Dermis blood vessel endothelial cell (primary cell): ENCODE results near the gene LILRB3. TPM values are rescaled to one million over a fixed set of nuclear protein-coding genes. Genes with fewer than 3 reads are reported as not detected.
A peak's percentile ranks its signal among the peaks of the same experiment; 100 is the strongest.
"Not testable (repeated sequence)": the region's sequence is repeated elsewhere in the genome, so short reads cannot be mapped to it uniquely, and the experiment has no call there.

Source experiments
- DNase-seq: peaks from one replicate; pipeline ENCODE4 v3.0.0; 2010
- total RNA-seq: library from RNA; depleted of rRNA; stranded (reverse); fragments of >200 nt; gene quantifications from 2 replicates; pipeline ENCODE4 v1.2.3, GENCODE V29; 2014

LILRB3 gene
- total RNA-seq, 1 donor from 2014 or later = not detected

GRCh38 chr19:54189145-54189734, 33.6 kb downstream of the LILRB3 start, which contains the start of gene MBOAT7:
Gene MBOAT7, minus strand, starts transcription at chr19:54189580. Its CDS starts 1,072 bp downstream, at chr19:54188508.
- DNase-seq = no peak

DNA sequence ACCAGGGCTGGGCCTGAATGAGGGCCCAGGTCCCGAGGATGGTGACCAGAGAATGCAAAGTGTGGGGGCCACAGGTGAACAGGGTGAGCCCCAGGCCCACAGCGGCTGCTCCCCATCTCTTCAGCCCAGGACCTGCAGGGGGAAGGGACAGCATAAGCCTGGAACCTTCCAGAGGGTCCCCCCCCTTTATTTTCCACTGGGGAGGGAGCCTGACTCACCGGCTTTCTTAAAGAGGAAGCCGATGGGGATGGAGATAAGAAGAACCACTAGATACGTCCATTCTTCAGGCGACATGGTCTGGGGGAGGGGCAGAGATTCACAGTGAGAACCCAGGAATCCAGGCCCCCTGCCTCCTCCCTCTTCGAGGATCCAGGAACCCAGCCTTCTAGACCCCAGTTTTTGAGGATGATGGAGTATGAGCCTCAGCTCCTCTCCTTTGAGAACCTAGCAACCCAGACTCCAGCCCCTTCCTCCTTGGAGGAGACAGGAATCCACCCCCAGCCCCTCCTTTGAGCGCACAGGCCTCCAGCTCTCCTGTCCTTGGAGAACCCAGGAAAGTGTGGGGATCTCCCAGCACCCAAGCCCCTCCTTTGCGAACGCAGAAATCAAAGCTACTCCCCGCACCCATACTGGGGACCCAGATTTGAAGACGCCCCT, 34.5 kb downstream of the LILRB3 start:
- peak; percentile 91 for DNase-seq

GRCh38 chr19:54186934-54187381, 35.8 kb downstream of the LILRB3 start:
- DNase-seq = no peak

DNA sequence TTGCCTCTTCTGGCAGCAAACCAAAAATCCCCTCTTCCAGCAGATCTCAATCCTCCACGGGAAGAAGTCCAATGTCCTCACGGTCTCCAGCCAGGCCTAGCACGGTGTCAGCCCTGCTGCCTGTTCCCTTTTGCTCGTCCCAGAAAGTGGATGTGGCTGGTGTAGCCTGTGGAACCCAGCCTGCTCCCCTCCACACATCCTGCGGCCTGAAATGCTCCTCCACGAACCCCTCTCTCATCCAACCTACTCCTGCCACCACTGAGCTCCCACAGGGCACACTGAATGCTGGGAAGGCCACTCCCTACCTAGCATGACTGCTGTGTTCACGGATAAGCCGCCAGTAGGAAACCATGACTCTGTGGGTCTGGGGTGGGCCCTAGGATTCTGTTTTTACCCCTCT, 36.5 kb downstream of the LILRB3 start:
- no peak for DNase-seq

DNA sequence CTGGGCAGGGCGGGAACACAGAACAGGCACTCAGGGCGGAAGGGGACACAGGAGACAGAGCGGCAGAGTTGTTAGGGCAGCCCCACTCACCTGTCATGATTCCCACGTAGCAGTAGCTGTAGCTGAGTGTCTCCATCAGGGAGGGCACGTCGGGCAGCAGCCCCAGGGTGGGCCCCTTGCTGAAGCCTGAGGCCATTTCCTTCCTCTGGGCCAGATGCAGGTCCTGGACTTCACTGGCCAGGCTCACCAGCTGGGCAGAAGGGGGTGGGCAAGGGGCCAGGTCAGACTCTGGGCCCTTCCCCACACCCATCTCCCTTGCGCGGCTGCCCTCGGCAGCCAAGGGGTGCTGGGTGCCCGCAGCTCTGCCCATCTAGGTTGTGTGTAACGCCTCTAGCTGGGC, 39.4 kb downstream of the LILRB3 start:
- peak; percentile 54 for DNase-seq

DNA sequence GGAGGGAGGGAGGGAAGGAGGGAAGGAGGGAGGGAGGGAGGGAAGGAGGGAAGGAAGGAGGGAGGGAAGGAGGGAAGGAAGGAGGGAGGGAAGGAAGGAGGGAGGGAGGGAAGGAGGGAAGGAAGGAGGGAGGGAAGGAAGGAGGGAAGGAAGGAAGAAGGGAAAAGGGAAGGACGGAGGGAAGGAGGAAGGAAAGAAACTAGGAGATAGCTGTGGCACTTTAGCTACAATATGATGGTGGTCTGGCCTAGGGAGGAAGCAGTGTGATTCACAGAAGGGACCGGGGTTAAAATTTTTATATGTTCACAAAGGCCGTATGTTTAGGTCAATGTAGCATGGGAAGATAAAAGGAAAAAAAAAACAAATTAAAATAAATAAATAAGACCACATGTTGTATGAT, 40.9 kb downstream of the LILRB3 start:
- not testable (repeated sequence) for DNase-seq

- DNase-seq = no peak
These were observed 42.1 kb downstream of the LILRB3 start for GRCh38 chr19:54180691-54181091.

- DNase-seq = peak; percentile 87
These were observed 42.8 kb downstream of the LILRB3 start for GRCh38 chr19:54179921-54180461.

DNA sequence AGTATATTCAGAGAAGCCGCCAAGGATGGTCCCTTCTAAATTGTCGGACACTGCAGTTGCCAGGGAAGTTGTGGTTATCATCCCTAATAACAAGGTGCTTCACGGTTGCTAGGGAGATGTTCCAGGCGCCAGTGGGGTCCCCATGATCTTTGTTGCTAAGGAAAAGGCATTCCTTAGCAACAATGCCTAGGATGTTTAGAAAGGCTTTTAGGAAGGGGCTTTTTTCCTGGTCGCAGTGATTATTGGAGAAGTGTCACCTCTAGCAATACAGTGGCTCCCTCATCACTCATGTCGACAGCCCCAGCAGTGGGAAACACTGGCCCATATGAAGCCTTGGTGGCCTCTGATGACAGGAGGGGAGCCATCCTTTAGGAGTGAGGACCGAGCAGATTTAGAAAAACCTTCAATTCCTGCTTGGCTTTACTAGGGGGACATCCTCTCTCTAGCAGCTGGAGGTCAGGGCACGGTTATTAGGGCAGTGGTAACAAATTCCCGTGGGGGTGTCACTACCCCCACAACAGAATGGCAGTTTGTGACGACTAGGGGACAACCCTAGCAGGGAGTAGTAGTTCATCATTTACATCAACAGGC, 43.5 kb downstream of the LILRB3 start:
- DNase-seq = no peak

DNA sequence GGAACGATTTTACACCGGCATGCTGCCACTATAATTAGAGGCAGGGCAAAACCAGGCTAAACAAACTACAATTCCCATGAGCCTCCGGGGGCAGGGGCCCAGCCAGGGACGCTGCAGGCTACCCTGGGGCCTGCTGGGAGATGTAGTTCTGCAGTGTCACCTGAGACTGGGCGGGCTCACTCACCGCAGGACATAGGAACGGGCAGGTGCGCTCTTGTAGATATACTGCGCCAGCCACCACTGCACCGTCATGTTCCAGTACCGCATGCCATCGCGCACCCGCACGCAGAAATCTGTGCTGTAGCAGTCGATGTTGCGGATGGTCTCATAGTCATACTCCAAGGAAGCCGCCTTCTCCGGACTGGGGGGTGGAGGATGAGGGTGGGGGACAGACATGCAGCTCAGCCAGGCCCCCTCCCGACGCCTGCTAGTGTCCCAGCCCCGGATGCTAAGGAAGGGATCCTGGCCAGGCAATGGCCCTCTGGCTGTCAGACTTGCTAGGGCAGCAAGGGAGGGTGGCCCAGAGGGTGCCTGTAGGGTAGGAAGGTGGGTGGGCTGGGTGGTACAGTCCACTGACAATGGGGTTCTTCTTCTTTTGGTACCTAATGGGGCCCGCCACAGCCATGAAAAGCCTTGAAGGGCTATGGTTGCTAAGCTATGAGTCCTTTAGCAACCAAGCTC, 44.1 kb downstream of the LILRB3 start:
- DNase-seq = no peak

DNA sequence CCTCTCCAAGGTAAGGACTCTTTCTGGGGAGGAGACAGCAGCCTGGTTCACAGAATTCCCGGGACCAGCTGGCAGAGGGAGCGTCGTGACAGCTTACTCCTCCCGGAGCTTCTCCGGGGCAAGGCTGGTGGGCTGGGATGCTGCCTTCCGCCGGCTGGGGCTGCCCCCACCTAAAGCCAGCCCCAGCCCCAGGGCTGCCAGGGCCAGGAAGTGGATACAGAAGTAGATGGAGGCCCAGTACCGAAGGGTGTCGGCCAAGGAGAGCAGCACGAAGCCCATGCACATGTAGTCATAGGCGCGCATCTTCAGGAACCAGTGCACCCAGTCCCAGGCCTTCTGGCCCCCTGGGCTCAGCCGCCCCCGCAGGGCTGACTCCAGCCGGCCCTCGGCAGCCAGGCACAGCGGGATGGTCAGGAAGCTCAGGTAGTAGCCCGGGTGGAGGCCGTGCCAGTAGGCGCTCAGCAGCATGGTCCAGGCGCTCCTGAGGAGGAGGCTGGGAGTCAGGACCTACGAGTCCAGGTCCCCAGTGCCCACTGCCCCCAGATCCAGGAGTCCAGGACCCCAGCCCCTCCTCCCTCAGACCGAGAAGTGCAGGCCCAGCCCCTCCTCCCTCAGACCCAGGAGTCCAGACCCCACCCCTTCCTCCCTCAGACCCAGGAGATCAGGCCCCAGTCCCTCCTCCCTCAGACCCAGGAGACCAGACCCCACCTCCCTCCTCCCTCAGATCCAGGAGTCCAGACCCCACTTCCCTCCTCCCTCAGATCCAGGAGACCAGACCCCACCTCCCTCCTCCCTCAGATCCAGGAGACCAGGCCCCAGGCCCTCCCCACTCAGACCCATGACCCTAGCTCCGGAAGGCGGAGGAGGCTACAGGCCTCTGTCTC, 48.6 kb downstream of the LILRB3 start:
- DNase-seq = no peak

DNA sequence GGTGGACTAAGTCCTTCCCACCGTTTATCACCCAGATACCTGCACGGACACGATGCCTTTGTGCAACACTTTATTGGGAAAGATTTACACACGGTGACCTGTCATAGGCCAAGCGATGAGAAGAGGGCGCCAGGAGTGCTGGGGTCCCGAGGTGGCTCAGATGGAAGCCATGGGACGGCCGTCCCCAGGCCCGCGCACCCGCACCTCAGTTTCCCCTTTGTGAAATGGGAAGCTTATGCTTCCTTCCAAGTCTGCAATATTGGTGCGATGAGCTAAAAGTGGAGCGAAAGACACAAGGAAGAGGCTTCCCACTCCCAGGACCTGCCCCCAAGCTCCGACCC, 49.5 kb downstream of the LILRB3 start:
- no peak for DNase-seq

GRCh38 chr19:54172471-54173358, 50.1 kb downstream of the LILRB3 start, which contains the start of gene TMC4:
Gene TMC4, minus strand, starts transcription at chr19:54173160. Its CDS starts 43 bp downstream, at chr19:54173117.
- no peak for DNase-seq

DNA sequence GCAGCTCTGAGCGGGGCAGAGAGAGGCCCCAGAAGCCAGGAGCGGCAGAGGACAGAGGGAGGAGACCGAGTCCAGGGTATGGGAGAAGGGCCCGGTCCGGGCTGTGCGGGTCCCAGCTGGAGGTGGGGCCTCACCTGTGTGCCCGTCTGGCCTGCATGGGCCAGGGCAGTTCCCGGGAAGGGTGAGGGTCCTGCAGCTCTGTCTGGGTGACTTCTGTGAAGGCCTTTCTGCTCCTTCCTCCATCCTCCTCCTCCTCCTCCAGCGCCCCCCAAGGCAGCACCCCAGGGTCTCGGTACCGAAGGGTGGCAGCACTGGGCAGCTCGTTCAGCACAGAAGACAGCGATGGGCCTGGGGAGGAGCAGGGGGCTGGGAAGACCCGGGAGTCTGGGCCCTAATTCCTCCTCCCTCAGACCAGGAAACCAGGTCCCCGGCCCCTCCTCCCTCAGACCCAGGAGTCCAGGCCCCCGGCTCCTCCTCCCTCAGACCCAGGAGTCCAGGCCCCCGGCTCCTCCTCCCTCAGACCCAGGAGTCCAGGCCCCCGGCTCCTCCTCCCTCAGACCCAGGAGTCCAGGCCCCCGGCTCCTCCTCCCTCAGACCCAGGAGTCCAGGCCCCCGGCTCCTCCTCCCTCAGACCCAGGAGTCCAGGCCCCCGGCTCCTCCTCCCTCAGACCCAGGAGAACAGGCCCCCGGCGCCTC, 50.9 kb downstream of the LILRB3 start:
- DNase-seq = not testable (repeated sequence)

GRCh38 chr19:54169149-54169740, 53.6 kb downstream of the LILRB3 start:
- DNase-seq = no peak

GRCh38 chr19:54168174-54168917, 54.5 kb downstream of the LILRB3 start:
- peak; percentile 92 for DNase-seq
